Psoas muscle (tissue), 8 donors: ENCODE results near the gene RRBP1. TPM values are rescaled to one million over a fixed set of nuclear protein-coding genes. Genes with fewer than 3 reads are reported as not detected.

Source experiments
- ATAC-seq, 4 donors: fragments of 200-7000 bp; cut with Tn5 transposase; one replicate each; pipeline ENCODE4 v1.9.1; 2020; ENCODE audit warnings: moderate library complexity in 3 of 4, mild to moderate bottlenecking in 2 of 4
- DNase-seq, 2 donors: peaks; one replicate each; pipeline ENCODE4 v3.0.0-alpha.2; 2020
- H3K27ac ChIP-seq: fragments of 200-600 bp; one replicate; pipeline ENCODE4 v1.8.0; 2022
- H3K27me3 ChIP-seq, 3 donors: fragments of 200-600 bp in 1 of 3; one replicate each; pipeline versions ENCODE4 v1.6.1 to v1.8.0; 2013 to 2022; ENCODE audit warnings: low read length in 2 of 3, mild to moderate bottlenecking in 2 of 3, moderate library complexity in 1 of 3; ENCODE audit not compliant: insufficient read depth in 3 of 3
- H3K36me3 ChIP-seq, 2 donors: fragments of 200-600 bp in 1 of 2; one replicate each; pipeline versions ENCODE4 v1.6.1 to v1.8.0; 2013 to 2022; ENCODE audit warnings: low read depth in 1 of 2, mild to moderate bottlenecking in 1 of 2, moderate library complexity in 1 of 2; ENCODE audit not compliant: insufficient read depth in 1 of 2
- H3K4me1 ChIP-seq: fragments of 200-600 bp; one replicate; pipeline ENCODE4 v1.8.0; 2022
- H3K4me3 ChIP-seq: fragments of 200-600 bp; one replicate; pipeline ENCODE4 v1.8.0; 2022; ENCODE audit warnings: mild to moderate bottlenecking
- H3K9me3 ChIP-seq: fragments of 200-600 bp; one replicate; pipeline ENCODE4 v1.8.0; 2022
- CTCF ChIP-seq: fragments of 200-600 bp; IDR thresholded peaks from one replicate; pipeline ENCODE4 v1.8.0; 2022; ENCODE audit warnings: antibody characterized with exemption
- WGBS, 3 donors: extraction: QIAGEN DNeasy Blood & Tissue Kit; methylation state at CpG; one replicate each; pipeline versions ENCODE4 v1.1.6 to v1.1.7; 2013; 5-methylcytosine and 5-hydroxymethylcytosine counted together
- intact Hi-C, 2 donors: fragments of 100-400 bp; cut with DNase I; formaldehyde crosslinking; loops; one replicate each; pipeline versions ENCODE4 v1.11.0 to v1.14.2; 2022
- polyA plus RNA-seq, 3 donors: library from polyadenylated mRNA; stranded (reverse); fragments of 200-250 nt; gene quantifications; one replicate each; pipeline ENCODE4 v1.2.3, GENCODE V29; 2013
- total RNA-seq, 4 donors: library from RNA; stranded (reverse); fragmentation: NEBNext Ultra II Directional in 2 of 4; extraction: Animal tissue kit (Norgen Biotek cat#: 25700) in 2 of 4; gene quantifications; one replicate each; pipeline versions ENCODE4 v1.2.1 to v1.2.4, GENCODE V29; 2021 to 2023
- donor health status: healthy with polysubstance abuse.
- donor health status: DM: no; HTN: no; CAD: no; lungs with moderate emphysema.
- donor health status: Bipolar disorder and iron deficiency.
- donor health status: healthy.
- donor health status: DM: yes; HTN: yes; CAD: no.
- donor health status: DM: no; HTN: no; CAD: no.
- donor health status: DM: no; HTN: no; CAD: no.
- donor health status: DM: yes; HTN: yes; CAD: no.

Gene RRBP1
- total and polyA plus RNA-seq, 7 donors: 14.2 to 40.8 (median 21.8) TPM

GRCh38 chr20:17665756-17666155, 16.3 kb downstream of the RRBP1 start:
- WGBS, 3 donors: 78 to 89% (median 87%) methylated on average over 2 of the region's 2 CpGs
- no peak overlapping the region for H3K27ac ChIP-seq
- ATAC-seq: no peak

GRCh38 chr20:17664025-17664633, 17.9 kb downstream of the RRBP1 start:
- TF ChIP-seq CTCF: no peak
- 79 to 90% (median 83%) methylated on average over 11 of the region's 11 CpGs for WGBS, 3 donors
- ATAC-seq (no peak), DNase-seq (no peak)
- Histone ChIP-seq H3K27ac (no peak overlapping the region), H3K4me1 (peaks cover 6% of the 10 kb centered on the region), H3K36me3 (peaks cover 0 to 2% of the 10 kb centered on the region in 2 donors), H3K27me3 (no peaks in the 10 kb centered on the region), H3K9me3 (no peaks in the 10 kb centered on the region), H3K4me3 (no peak overlapping the region)
- intact Hi-C loops: no loop called here

More at GRCh38 chr20:17665756-17666155, 16.3 kb downstream of the RRBP1 start:
- DNase-seq: no peak
- Histone ChIP-seq H3K27me3 (no peaks in the 10 kb centered on the region), H3K36me3 (no peaks in the 10 kb centered on the region), H3K4me3 (no peak overlapping the region), H3K4me1 (peaks cover 6% of the 10 kb centered on the region), H3K9me3 (no peaks in the 10 kb centered on the region)
- intact Hi-C loops: loop anchor here in 1 of 2 donors (5.0 kb wide), 1 partner anchor 272 kb away; no protein-coding TSS in a partner anchor
- no peak for TF ChIP-seq CTCF

- H3K4me3 ChIP-seq: no peak overlapping the region
- intact Hi-C loops: no loop called here
- no peaks in the 10 kb centered on the region for H3K27me3 ChIP-seq
- H3K27ac ChIP-seq: no peak overlapping the region
- H3K36me3 ChIP-seq: peaks cover 0 to 4% of the 10 kb centered on the region in 2 donors
- 59 to 75% (median 71%) methylated on average over 5 of the region's 5 CpGs for WGBS, 3 donors
- peaks cover 6% of the 10 kb centered on the region for H3K4me1 ChIP-seq
- ATAC-seq: no peak
- TF ChIP-seq CTCF: no peak
- H3K9me3 ChIP-seq: no peaks in the 10 kb centered on the region
- DNase-seq: no peak
These were observed 18.6 kb downstream of the RRBP1 start for GRCh38 chr20:17663486-17663885.

- TF ChIP-seq CTCF: no peak
- no peaks in the 10 kb centered on the region for H3K9me3 ChIP-seq
- 62 to 75% (median 70%) methylated on average over 13 of the region's 13 CpGs for WGBS, 3 donors
- no peak overlapping the region for H3K4me3 ChIP-seq
- ATAC-seq: no peak
- H3K27me3 ChIP-seq: no peaks in the 10 kb centered on the region
- peaks cover 0 to 8% of the 10 kb centered on the region in 2 donors for H3K36me3 ChIP-seq
- H3K4me1 ChIP-seq: peaks cover 6% of the 10 kb centered on the region
- no peak for DNase-seq
- peak overlapping the region; percentile 14 for H3K27ac ChIP-seq
- intact Hi-C loops: no loop called here
These were observed 19.0 kb downstream of the RRBP1 start for GRCh38 chr20:17663040-17663399.
